ENCODE results near the gene BLOC1S6. TPM values are rescaled to one million over a fixed set of nuclear protein-coding genes. Genes with fewer than 3 reads are reported as not detected.

Gene BLOC1S6
- total RNA-seq, 1 donor from 2014 or later = 84.8 TPM

GRCh38 chr15:45637552-45638033, 50.4 kb downstream of the BLOC1S6 start:
- DNase-seq (ENCODE audit: low read depth) = peak; percentile 76

- peak; percentile 81 for DNase-seq (ENCODE audit: low read depth)
Observed at GRCh38 chr15:45640616-45641015, 53.4 kb downstream of the BLOC1S6 start.

- peak; percentile 73 for DNase-seq (ENCODE audit: low read depth)
Observed at GRCh38 chr15:45641374-45641781, 54.2 kb downstream of the BLOC1S6 start.

- DNase-seq (ENCODE audit: low read depth) = peak; percentile 71
Observed at GRCh38 chr15:45641999-45642932, 55.1 kb downstream of the BLOC1S6 start.

GRCh38 chr15:45644437-45644836, 57.3 kb downstream of the BLOC1S6 start:
- DNase-seq (ENCODE audit: low read depth) = no peak

GRCh38 chr15:45645026-45645980, 58.1 kb downstream of the BLOC1S6 start:
- DNase-seq (ENCODE audit: low read depth) = no peak

- DNase-seq (ENCODE audit: low read depth) = no peak
Observed at GRCh38 chr15:45646220-45646619, 59.0 kb downstream of the BLOC1S6 start.

GRCh38 chr15:45647828-45648227, 60.6 kb downstream of the BLOC1S6 start:
- no peak for DNase-seq (ENCODE audit: low read depth)

GRCh38 chr15:45648521-45649200, 61.5 kb downstream of the BLOC1S6 start:
- DNase-seq (ENCODE audit: low read depth) = peak; percentile 71

GRCh38 chr15:45650007-45650406, 62.8 kb downstream of the BLOC1S6 start:
- peak; percentile 39 for DNase-seq (ENCODE audit: low read depth)

GRCh38 chr15:45650889-45651525, 63.8 kb downstream of the BLOC1S6 start:
- no peak for DNase-seq (ENCODE audit: low read depth)

GRCh38 chr15:45653702-45654424, 66.7 kb downstream of the BLOC1S6 start:
- no peak for DNase-seq (ENCODE audit: low read depth)

- no peak for DNase-seq (ENCODE audit: low read depth)
Observed at GRCh38 chr15:45654749-45655148, 67.6 kb downstream of the BLOC1S6 start.

- no peak for DNase-seq (ENCODE audit: low read depth)
Observed at GRCh38 chr15:45657254-45657653, 70.1 kb downstream of the BLOC1S6 start.

- no peak for DNase-seq (ENCODE audit: low read depth)
Observed at GRCh38 chr15:45657764-45658545, 70.8 kb downstream of the BLOC1S6 start.
